Fibroblast of lung (primary cell): ENCODE results near the gene CARD10. TPM values are rescaled to one million over a fixed set of nuclear protein-coding genes. Genes with fewer than 3 reads are reported as not detected.

Source experiments
- DNase-seq, 2 donors: peaks; one replicate each; pipeline versions ENCODE4 v3.0.0 to v3.0.0-alpha.2; 2010; ENCODE audit warnings: low read depth in 2 of 2
- H2AFZ ChIP-seq: 2 replicates; pipeline ENCODE4 v1.5.1; 2012; ENCODE audit warnings: low read length, control low read depth, inconsistent platforms
- H3K27ac ChIP-seq: 2 replicates; pipeline ENCODE4 v1.5.1; 2011; ENCODE audit warnings: low read length, control low read depth; ENCODE audit not compliant: insufficient read depth
- H3K27me3 ChIP-seq: 2 replicates; pipeline ENCODE4 v1.5.1; 2011; ENCODE audit warnings: mild to moderate bottlenecking, low read length; ENCODE audit not compliant: control insufficient read depth, insufficient read depth
- H3K36me3 ChIP-seq: 2 replicates; pipeline ENCODE4 v1.5.1; 2011; ENCODE audit warnings: low read length; ENCODE audit not compliant: control insufficient read depth, insufficient read depth
- H3K4me1 ChIP-seq: 2 replicates; pipeline ENCODE4 v1.5.1; 2011; ENCODE audit warnings: low read length; ENCODE audit not compliant: control insufficient read depth, insufficient read depth; ENCODE audit errors: extremely low read depth
- H3K4me2 ChIP-seq: 2 replicates; pipeline ENCODE4 v1.5.1; 2011; ENCODE audit warnings: low read length, control low read depth; ENCODE audit not compliant: insufficient read depth; ENCODE audit errors: extremely low read depth
- H3K4me3 ChIP-seq, 4 experiments: fragments of 200-600 bp in 1 of 4; sonication (generic) in 1 of 4; replicated peaks in 1 of 4; 2 replicates each; pipeline ENCODE4 v1.5.1; 2011 to 2016; ENCODE audit warnings: low read length in 4 of 4, low read depth in 3 of 4, mild to moderate bottlenecking in 3 of 4, control low read depth in 2 of 4, inconsistent platforms in 1 of 4, mixed read lengths in 1 of 4; ENCODE audit not compliant: insufficient read depth in 1 of 4; ENCODE audit errors: control extremely low read depth in 1 of 4
- H3K79me2 ChIP-seq: 2 replicates; pipeline ENCODE4 v1.5.1; 2012; ENCODE audit warnings: mild to moderate bottlenecking, low read length, inconsistent platforms; ENCODE audit not compliant: control insufficient read depth, insufficient read depth
- H3K9ac ChIP-seq: 2 replicates; pipeline ENCODE4 v1.5.1; 2011; ENCODE audit warnings: mild to moderate bottlenecking, low read length, control low read depth; ENCODE audit not compliant: insufficient read depth
- H3K9me3 ChIP-seq: 2 replicates; pipeline ENCODE4 v1.5.1; 2012; ENCODE audit warnings: low read depth, low read length; ENCODE audit not compliant: control insufficient read depth, insufficient read depth
- H4K20me1 ChIP-seq: 2 replicates; pipeline ENCODE4 v1.5.1; 2011; ENCODE audit warnings: low read length; ENCODE audit not compliant: control insufficient read depth, insufficient read depth; ENCODE audit errors: extremely low read depth
- EZH2 ChIP-seq: IDR thresholded peaks from 2 replicates; pipeline ENCODE4 v1.5.1; 2012; ENCODE audit warnings: low read length, control low read depth, mild to moderate bottlenecking; ENCODE audit errors: missing control alignments
- polyA plus RNA-seq, 2 donors: library from polyadenylated mRNA; depleted of rRNA in 1 of 2; stranded (reverse) in 1 of 2; unstranded in 1 of 2; fragments of >200 nt; gene quantifications; 2 replicates each; pipeline ENCODE4 v1.2.1, GENCODE V29; 2011 to 2012; ENCODE audit warnings: missing spikeins in 1 of 2
- total RNA-seq: library from RNA; depleted of rRNA; stranded (reverse); fragments of >200 nt; gene quantifications from 2 replicates; pipeline ENCODE4 v1.2.1, GENCODE V29; 2014
- TF ChIP-seq, protein P1 (sequence below), 2 donors: IDR thresholded peaks in 1 of 2; conservative IDR thresholded peaks in 1 of 2; 1 replicate in 1 of 2; 2 replicates in 1 of 2; pipeline ENCODE4 v1.5.1; 2011 to 2012; ENCODE audit warnings: low read length in 2 of 2, control low read depth in 1 of 2, inconsistent platforms in 1 of 2, low read depth in 1 of 2, mild to moderate bottlenecking in 1 of 2

The CARD10 gene
- total and polyA plus RNA-seq, 2 donors (not counting 1 experiment from before 2014, with no cell fraction given) = 1.6 to 2.3 TPM

DNA sequence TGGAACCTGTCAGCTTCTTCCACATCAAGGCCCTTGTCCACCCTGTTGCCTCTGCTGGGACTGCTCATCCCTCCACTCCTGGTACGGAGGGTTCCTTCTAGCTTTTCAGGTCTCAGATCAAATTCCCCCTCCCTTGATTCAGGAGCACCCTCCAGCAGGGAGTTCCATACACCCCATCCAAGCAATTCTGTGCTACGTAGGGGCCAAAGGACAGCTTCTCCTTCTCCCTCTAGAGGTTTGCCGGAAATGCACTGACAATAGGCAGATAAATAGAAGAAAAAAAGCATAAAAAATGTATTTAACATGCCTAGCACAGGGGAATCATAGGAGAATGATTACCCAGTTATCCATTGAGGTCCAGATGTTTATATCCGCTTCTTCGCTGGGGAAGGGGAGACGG, 3.3 kb upstream of the CARD10 start:
- Histone ChIP-seq H3K4me1 (peaks cover 20% of the 10 kb centered on the region), H2AFZ (no peak overlapping the region)

DNA sequence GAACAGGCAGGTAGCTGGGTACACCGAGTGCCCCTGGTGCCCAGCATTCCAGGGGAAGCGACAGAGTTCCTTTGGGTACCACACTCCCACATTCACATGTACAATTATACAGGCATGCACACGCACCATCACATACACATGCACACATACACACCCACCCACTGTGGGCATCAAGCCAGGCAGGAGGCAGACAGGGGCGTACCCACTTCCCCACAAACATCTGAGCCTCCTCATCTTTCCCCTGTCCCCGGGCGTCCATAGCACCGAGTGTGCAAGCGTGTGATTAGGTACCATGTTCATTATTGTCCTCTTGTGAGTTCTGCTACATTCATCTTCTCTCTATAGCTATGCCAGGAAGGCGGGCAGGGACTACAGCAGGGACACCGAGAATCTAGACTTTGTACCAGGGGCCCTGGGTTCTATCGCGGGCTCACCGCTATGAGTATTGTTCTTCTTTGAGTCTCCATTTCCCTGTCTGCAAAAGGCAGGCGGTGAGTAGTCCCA, 2.1 kb upstream of the CARD10 start:
- TF ChIP-seq, protein P1, sequence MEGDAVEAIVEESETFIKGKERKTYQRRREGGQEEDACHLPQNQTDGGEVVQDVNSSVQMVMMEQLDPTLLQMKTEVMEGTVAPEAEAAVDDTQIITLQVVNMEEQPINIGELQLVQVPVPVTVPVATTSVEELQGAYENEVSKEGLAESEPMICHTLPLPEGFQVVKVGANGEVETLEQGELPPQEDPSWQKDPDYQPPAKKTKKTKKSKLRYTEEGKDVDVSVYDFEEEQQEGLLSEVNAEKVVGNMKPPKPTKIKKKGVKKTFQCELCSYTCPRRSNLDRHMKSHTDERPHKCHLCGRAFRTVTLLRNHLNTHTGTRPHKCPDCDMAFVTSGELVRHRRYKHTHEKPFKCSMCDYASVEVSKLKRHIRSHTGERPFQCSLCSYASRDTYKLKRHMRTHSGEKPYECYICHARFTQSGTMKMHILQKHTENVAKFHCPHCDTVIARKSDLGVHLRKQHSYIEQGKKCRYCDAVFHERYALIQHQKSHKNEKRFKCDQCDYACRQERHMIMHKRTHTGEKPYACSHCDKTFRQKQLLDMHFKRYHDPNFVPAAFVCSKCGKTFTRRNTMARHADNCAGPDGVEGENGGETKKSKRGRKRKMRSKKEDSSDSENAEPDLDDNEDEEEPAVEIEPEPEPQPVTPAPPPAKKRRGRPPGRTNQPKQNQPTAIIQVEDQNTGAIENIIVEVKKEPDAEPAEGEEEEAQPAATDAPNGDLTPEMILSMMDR (conservative IDR thresholded peaks at IDR 0.05 in 1 of 2, IDR thresholded peaks at IDR 0.05 in 1 of 2; ENCODE audit: low read depth in 1 of 2, low read length in 2 of 2) = no peak
- TF ChIP-seq EZH2 = no peak
- H3K36me3 ChIP-seq = no peaks in the 10 kb centered on the region
- H3K4me2 ChIP-seq = no peak overlapping the region
- no peak overlapping the region for H3K9ac ChIP-seq
- no peaks in the 10 kb centered on the region for H3K9me3 ChIP-seq
- peaks cover 18% of the 10 kb centered on the region for H3K4me1 ChIP-seq
- H4K20me1 ChIP-seq = no peaks in the 10 kb centered on the region
- no peak for DNase-seq
- H3K79me2 ChIP-seq = no peaks in the 10 kb centered on the region
- no peak overlapping the region for H3K4me3 ChIP-seq
- H3K27ac ChIP-seq = no peak overlapping the region
- no peak overlapping the region for H2AFZ ChIP-seq
- no peaks in the 10 kb centered on the region for H3K27me3 ChIP-seq

More for the DNA sequence above, 3.3 kb upstream of the CARD10 start:
- no peaks in the 10 kb centered on the region for H4K20me1 ChIP-seq
- no peak overlapping the region for H3K4me2 ChIP-seq
- no peak overlapping the region for H3K4me3 ChIP-seq
- no peak for DNase-seq
- H3K9ac ChIP-seq = no peak overlapping the region
- H3K79me2 ChIP-seq = no peaks in the 10 kb centered on the region
- TF ChIP-seq, protein P1 (conservative IDR thresholded peaks at IDR 0.05 in 1 of 2, IDR thresholded peaks at IDR 0.05 in 1 of 2; ENCODE audit: low read depth in 1 of 2, low read length in 2 of 2) = peak in 1 of 2 donors; percentile 20
- TF ChIP-seq EZH2 = no peak
- H3K9me3 ChIP-seq = no peaks in the 10 kb centered on the region
- H3K27ac ChIP-seq = no peak overlapping the region
- H3K27me3 ChIP-seq = no peaks in the 10 kb centered on the region
- H3K36me3 ChIP-seq = no peaks in the 10 kb centered on the region

DNA sequence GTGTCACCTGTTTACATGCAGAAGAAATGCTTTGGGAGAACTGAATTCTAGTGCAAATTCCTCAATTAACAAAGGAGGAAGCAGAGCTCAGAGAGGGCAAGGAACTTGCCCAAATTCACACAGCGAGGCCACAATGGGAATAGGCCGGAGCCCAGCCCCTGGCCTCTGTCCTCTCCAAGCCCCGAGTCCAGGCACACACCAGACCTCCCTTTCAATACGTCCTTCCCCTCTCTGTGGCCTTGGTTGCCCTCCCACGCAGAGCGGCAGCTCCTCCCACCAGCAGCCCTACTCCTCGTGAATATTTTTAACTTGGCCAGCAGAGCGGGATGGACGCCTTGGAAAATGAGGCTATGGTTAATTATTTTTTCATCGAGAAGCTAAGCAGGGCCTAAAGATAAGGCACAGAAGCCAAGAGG, 1.6 kb upstream of the CARD10 start:
- Histone ChIP-seq H3K36me3 (no peaks in the 10 kb centered on the region), H3K9ac (no peak overlapping the region), H2AFZ (no peak overlapping the region), H4K20me1 (no peaks in the 10 kb centered on the region), H3K9me3 (no peaks in the 10 kb centered on the region), H3K79me2 (no peaks in the 10 kb centered on the region), H3K4me3 (no peak overlapping the region), H3K4me1 (peaks cover 16% of the 10 kb centered on the region), H3K27me3 (no peaks in the 10 kb centered on the region), H3K27ac (no peak overlapping the region), H3K4me2 (no peak overlapping the region)
- no peak for DNase-seq
- TF ChIP-seq, protein P1 (conservative IDR thresholded peaks at IDR 0.05 in 1 of 2, IDR thresholded peaks at IDR 0.05 in 1 of 2; ENCODE audit: low read depth in 1 of 2, low read length in 2 of 2) = no peak
- TF ChIP-seq EZH2 = no peak
